SK-N-SH (cell line): ENCODE data around the gene CYP2C8. TPM values are rescaled to one million over a fixed set of nuclear protein-coding genes. Genes with fewer than 3 reads are reported as not detected.
"Not testable (repeated sequence)": the region's sequence is repeated elsewhere in the genome, so short reads cannot be mapped to it uniquely, and the experiment has no call there.

Experiments used
- CTCF ChIA-PET: fragments of 300-600, 350-600 bp; formaldehyde crosslinking; extraction: SDS; loops from one replicate; lab custom pipeline; 2021; lab: Yijun Ruan, JAX
- POLR2A ChIA-PET: fragments of 350-600 bp; sonication (Branson Sonifier 250); formaldehyde crosslinking; extraction: SDS; loops from one replicate; lab custom pipeline; 2020; ENCODE audit warnings: antibody characterized with exemption, inconsistent platforms; lab: Yijun Ruan, JAX
- DNase-seq: peaks from one replicate; pipeline ENCODE4 v3.0.0; 2012
- H2AFZ ChIP-seq: fragments of 200-600 bp; sonication (generic); 2 replicates; pipeline ENCODE4 v1.8.1; 2016; ENCODE audit warnings: antibody characterized with exemption, mild to moderate bottlenecking, low read depth
- H3F3A ChIP-seq: fragments of 200-600 bp; sonication (generic); replicated peaks from 2 replicates; pipeline ENCODE3; 2016; ENCODE audit warnings: antibody characterized with exemption, mild to moderate bottlenecking; ENCODE audit not compliant: insufficient read depth
- H3K27ac ChIP-seq, 2 experiments: fragments of 200-500 bp in 1 of 2; fragments of 200-600 bp in 1 of 2; sonication (Bioruptor generic) in 1 of 2; sonication (generic), shearing (Covaris generic) in 1 of 2; 2 replicates each; pipeline versions ENCODE4 v1.5.1 to v1.6.1; 2014 to 2016; ENCODE audit warnings: low read depth in 2 of 2, inconsistent platforms in 1 of 2, low read length in 1 of 2, mild to moderate bottlenecking in 1 of 2, mixed read lengths in 1 of 2
- H3K27me3 ChIP-seq: fragments of 200-600 bp; sonication (generic), shearing (Covaris generic); 2 replicates; pipeline ENCODE4 v1.6.1; 2016; ENCODE audit warnings: mixed run types; ENCODE audit not compliant: insufficient read depth
- H3K36me3 ChIP-seq, 2 experiments: fragments of 200-500 bp in 1 of 2; fragments of 200-600 bp in 1 of 2; sonication (Bioruptor generic) in 1 of 2; sonication (generic) in 1 of 2; replicated peaks in 1 of 2; 2 replicates each; pipeline versions ENCODE3 to v1.5.1; 2014 to 2016; ENCODE audit warnings: low read length in 1 of 2, mild to moderate bottlenecking in 1 of 2; ENCODE audit not compliant: insufficient read depth in 2 of 2, control insufficient read depth in 1 of 2
- H3K4me1 ChIP-seq, 2 experiments: fragments of 200-500 bp in 1 of 2; fragments of 200-600 bp in 1 of 2; sonication (Bioruptor generic) in 1 of 2; sonication (generic), shearing (Covaris generic) in 1 of 2; 2 replicates each; pipeline versions ENCODE4 v1.5.1 to v1.6.1; 2014 to 2016; ENCODE audit warnings: low read depth in 1 of 2, low read length in 1 of 2, mixed run types in 1 of 2; ENCODE audit not compliant: insufficient read depth in 2 of 2, control insufficient read depth in 1 of 2
- H3K4me2 ChIP-seq: fragments of 200-600 bp; sonication (generic), shearing (Covaris generic); 2 replicates; pipeline ENCODE4 v1.6.1; 2017; ENCODE audit warnings: mixed run types
- H3K4me3 ChIP-seq, 2 experiments: fragments of 200-500 bp in 1 of 2; fragments of 200-600 bp in 1 of 2; sonication (Bioruptor generic) in 1 of 2; sonication (generic), shearing (Covaris generic) in 1 of 2; 2 replicates each; pipeline versions ENCODE4 v1.5.1 to v1.8.1; 2014 to 2016; ENCODE audit warnings: low read depth in 2 of 2, inconsistent platforms in 1 of 2, low read length in 1 of 2, mild to moderate bottlenecking in 1 of 2, mixed read lengths in 1 of 2, moderate library complexity in 1 of 2
- H3K79me2 ChIP-seq: fragments of 200-600 bp; sonication (generic); 2 replicates; pipeline ENCODE4 v1.8.1; 2017; ENCODE audit warnings: mild to moderate bottlenecking; ENCODE audit not compliant: insufficient read depth
- H3K9ac ChIP-seq: fragments of 200-600 bp; sonication (generic); 2 replicates; pipeline ENCODE4 v1.6.1; 2017; ENCODE audit warnings: mixed run types
- H3K9me2 ChIP-seq: fragments of 200-600 bp; sonication (generic); 2 replicates; pipeline ENCODE4 v1.6.1; 2017; ENCODE audit warnings: mixed run types
- H3K9me3 ChIP-seq: fragments of 200-600 bp; sonication (generic); 2 replicates; pipeline ENCODE4 v1.6.1; 2017; ENCODE audit warnings: mixed run types, mild to moderate bottlenecking, moderate library complexity
- H4K20me1 ChIP-seq: fragments of 200-600 bp; sonication (generic); 2 replicates; pipeline ENCODE4 v1.6.1; 2017; ENCODE audit warnings: mild to moderate bottlenecking, mixed run types; ENCODE audit not compliant: insufficient read depth
- ELF1 ChIP-seq: IDR thresholded peaks from 2 replicates; pipeline ENCODE4 v1.4.0; 2012
- EP300 ChIP-seq, 2 experiments: IDR thresholded peaks; 2 replicates each; pipeline versions ENCODE4 v1.4.0 to v1.6.1; 2012; ENCODE audit warnings: borderline replicate concordance in 1 of 2, low read depth in 1 of 2, low read length in 1 of 2
- EZH2phosphoT487 ChIP-seq: fragments of 200-600 bp; sonication (generic); IDR thresholded peaks from 2 replicates; pipeline ENCODE4 v1.6.1; 2017; ENCODE audit warnings: low read depth, mixed run types, mild to moderate bottlenecking, antibody characterized with exemption, moderate library complexity, borderline replicate concordance
- FOSL2 ChIP-seq: IDR thresholded peaks from 2 replicates; pipeline ENCODE4 v1.4.0; 2012; ENCODE audit warnings: low read depth, mild to moderate bottlenecking, moderate library complexity, borderline replicate concordance
- FOXM1 ChIP-seq: IDR thresholded peaks from 2 replicates; pipeline ENCODE4 v1.4.0; 2012; ENCODE audit warnings: low read depth, mild to moderate bottlenecking
- GATA2 ChIP-seq: sonication (generic); formaldehyde crosslinking; IDR thresholded peaks from 2 replicates; pipeline ENCODE4 v1.5.0; 2020; ENCODE audit warnings: mild to moderate bottlenecking, missing genetic modification reagents
- JUND ChIP-seq: IDR thresholded peaks from 2 replicates; pipeline ENCODE4 v1.4.0; 2012
- MXI1 ChIP-seq: IDR thresholded peaks from 2 replicates; pipeline ENCODE4 v1.6.1; 2012; ENCODE audit warnings: mild to moderate bottlenecking, low read depth, low read length, improper control_type of control experiment
- NRF1 ChIP-seq: IDR thresholded peaks from 2 replicates; pipeline ENCODE4 v1.6.1; 2012; ENCODE audit warnings: low read depth, mild to moderate bottlenecking, low read length
- RCOR1 ChIP-seq: fragments of 150-350 bp; IDR thresholded peaks from 2 replicates; pipeline ENCODE4 v1.6.1; 2017; ENCODE audit warnings: antibody characterized with exemption, low read length
- RXRA ChIP-seq: IDR thresholded peaks from 2 replicates; pipeline ENCODE4 v1.4.0; 2012; ENCODE audit warnings: low read depth, mild to moderate bottlenecking, borderline replicate concordance
- SMC3 ChIP-seq: IDR thresholded peaks from 2 replicates; pipeline ENCODE4 v1.6.1; 2012; ENCODE audit warnings: low read depth, low read length, improper control_type of control experiment
- TAF1 ChIP-seq: IDR thresholded peaks from 2 replicates; pipeline ENCODE4 v1.6.1; 2012; ENCODE audit warnings: low read depth, mild to moderate bottlenecking, low read length, moderate library complexity, borderline replicate concordance
- TCF12 ChIP-seq: IDR thresholded peaks from 2 replicates; pipeline ENCODE4 v1.4.0; 2012
- TEAD4 ChIP-seq: IDR thresholded peaks from 2 replicates; pipeline ENCODE4 v1.4.0; 2012; ENCODE audit warnings: mild to moderate bottlenecking, borderline replicate concordance; ENCODE audit not compliant: insufficient read depth
- USF2 ChIP-seq: fragments of 150-350 bp; IDR thresholded peaks from 2 replicates; pipeline ENCODE4 v1.6.1; 2017; ENCODE audit warnings: antibody characterized with exemption, low read length, low read depth, borderline replicate concordance
- YY1 ChIP-seq: IDR thresholded peaks from 2 replicates; pipeline ENCODE4 v1.4.0; 2012; ENCODE audit warnings: low read depth, mild to moderate bottlenecking
- ZBTB33 ChIP-seq: IDR thresholded peaks from 2 replicates; pipeline ENCODE4 v1.4.0; 2012; ENCODE audit warnings: low read depth, borderline replicate concordance
- WGBS: methylation state at CpG from one replicate; pipeline ENCODE4 v1.1.6; 2017; ENCODE audit warnings: low lambda C conversion rate; 5-methylcytosine and 5-hydroxymethylcytosine counted together
- polyA plus RNA-seq, 3 experiments: library from polyadenylated mRNA; depleted of rRNA; stranded (reverse); fragments of >200 nt; gene quantifications; 2 replicates each; pipeline ENCODE4 v1.2.3, GENCODE V29; 2012
- TF ChIP-seq, protein P1 (sequence below): IDR thresholded peaks from 2 replicates; pipeline ENCODE4; 2012

Gene CYP2C8
- polyA plus RNA-seq, 1 of the 3 experiments (the other 2 are of a cell fraction) = 0.02 TPM

DNA sequence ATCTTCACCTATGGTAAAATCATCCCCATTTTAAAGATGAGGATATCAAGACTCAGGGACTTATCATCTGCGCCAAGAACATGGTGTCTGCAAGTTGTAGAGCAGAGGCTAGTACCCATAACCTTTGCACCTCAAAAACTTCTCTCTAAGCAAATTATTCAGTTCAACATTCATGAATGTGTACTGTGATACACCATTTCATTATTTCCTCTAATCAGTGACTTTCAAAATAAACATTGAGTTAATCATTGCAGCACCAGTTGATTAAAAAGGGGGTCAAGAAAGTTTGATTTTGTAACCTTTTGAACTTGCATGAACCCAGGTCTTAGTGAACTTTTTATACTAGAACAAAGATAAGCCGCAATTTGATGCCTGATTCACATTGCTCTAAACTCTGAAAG, 47.6 kb upstream of the CYP2C8 start (continued):
- TF ChIP-seq EP300 (IDR thresholded peaks at IDR 0.05; ENCODE audit: borderline replicate concordance in 1 of 2, low read depth in 1 of 2, low read length in 1 of 2) (no peak), MXI1 (no peak), NRF1 (no peak)

DNA sequence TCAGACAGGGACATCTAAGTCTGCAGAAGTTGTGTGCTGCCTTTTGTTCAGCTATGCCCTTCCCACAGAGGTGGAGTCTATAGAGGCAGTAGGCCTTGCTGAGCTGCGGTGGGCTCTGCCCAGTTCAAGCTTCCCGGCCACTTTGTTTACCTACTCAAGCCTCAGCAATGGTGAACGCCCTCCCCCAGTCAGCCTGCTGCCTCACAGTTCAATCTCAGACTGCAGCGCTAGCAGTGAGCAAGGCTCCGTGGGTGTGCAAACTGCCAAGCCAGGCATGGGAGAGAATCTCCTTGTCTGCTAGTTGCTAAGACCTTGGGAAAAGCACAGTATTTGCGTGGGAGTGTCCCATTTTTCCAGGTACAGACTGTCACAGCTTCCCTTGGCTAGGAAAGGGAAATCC, 41.5 kb upstream of the CYP2C8 start:
- CTCF ChIA-PET, H3K4me3 ChIP-seq, H3K79me2 ChIP-seq, H3K27ac ChIP-seq, H3K36me3 ChIP-seq, H4K20me1 ChIP-seq, H3K4me2 ChIP-seq, H3K9me3 ChIP-seq, DNase-seq, H3F3A ChIP-seq, POLR2A ChIA-PET, H3K4me1 ChIP-seq, H2AFZ ChIP-seq, H3K9me2 ChIP-seq, H3K27me3 ChIP-seq, H3K9ac ChIP-seq: not testable (repeated sequence)
- WGBS = 39% methylated on average over 5 of the region's 6 CpGs

DNA sequence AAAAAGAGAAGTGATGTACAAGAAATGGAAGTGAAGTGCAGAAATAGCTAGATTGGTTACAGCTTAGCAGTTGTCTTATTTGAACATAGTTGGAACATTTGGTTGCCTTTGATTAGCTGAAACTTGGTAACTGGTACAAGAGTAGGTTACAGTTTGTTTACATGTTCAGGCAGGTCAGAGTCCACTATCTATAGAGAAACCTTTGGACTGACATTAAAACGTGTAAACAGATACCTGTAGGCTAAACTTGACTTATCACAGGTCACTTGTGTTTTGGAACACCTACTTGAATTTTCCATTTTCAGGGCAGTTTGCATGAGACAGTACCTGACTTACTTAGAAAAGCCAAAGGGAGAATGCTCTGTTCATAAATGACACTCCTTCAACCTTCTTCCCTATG, 28.5 kb upstream of the CYP2C8 start:
- no peak overlapping the region for H3K27ac ChIP-seq
- no peak overlapping the region for H2AFZ ChIP-seq
- no peak overlapping the region for H3K4me3 ChIP-seq
- H3K27me3 ChIP-seq = no peaks in the 10 kb centered on the region
- no peak for DNase-seq
- peaks cover 4% of the 10 kb centered on the region; the same call in 1 of the 2 replicates for H3K9me2 ChIP-seq
- ChIA-PET CTCF (interaction anchor here (1.5 kb wide), 1 partner anchor 39 kb away, joined by 6 read pairs; no protein-coding TSS in a partner anchor), POLR2A (no interaction called here)
- no peak overlapping the region for H3K4me2 ChIP-seq
- TF ChIP-seq EP300 (IDR thresholded peaks at IDR 0.05; ENCODE audit: borderline replicate concordance in 1 of 2, low read depth in 1 of 2, low read length in 1 of 2) (no peak), TEAD4 (no peak), ZBTB33 (no peak), FOSL2 (no peak), YY1 (no peak)
- WGBS = 0% methylated on average over 1 of the region's 1 CpG
- H3K4me1 ChIP-seq = no peaks in the 10 kb centered on the region
- H4K20me1 ChIP-seq = no peaks in the 10 kb centered on the region
- no peak overlapping the region for H3K9ac ChIP-seq
- H3K9me3 ChIP-seq = no peaks in the 10 kb centered on the region
- H3K79me2 ChIP-seq = no peaks in the 10 kb centered on the region
- no peaks in the 10 kb centered on the region for H3F3A ChIP-seq
- no peaks in the 10 kb centered on the region for H3K36me3 ChIP-seq

GRCh38 chr10:95096143-95096542, 26.8 kb upstream of the CYP2C8 start:
- POLR2A ChIA-PET = no interaction called here
- no peaks in the 10 kb centered on the region for H3F3A ChIP-seq
- H3K4me3 ChIP-seq = no peak overlapping the region
- no peaks in the 10 kb centered on the region for H3K79me2 ChIP-seq
- no peak overlapping the region for H3K27ac ChIP-seq
- no peaks in the 10 kb centered on the region for H4K20me1 ChIP-seq
- H3K36me3 ChIP-seq = no peaks in the 10 kb centered on the region
- H3K9me3 ChIP-seq = no peaks in the 10 kb centered on the region
- CTCF ChIA-PET = interaction anchor here (1.5 kb wide), 1 partner anchor 40 kb away, joined by 6 read pairs; no protein-coding TSS in a partner anchor
- H3K4me1 ChIP-seq = no peaks in the 10 kb centered on the region
- H2AFZ ChIP-seq = no peak overlapping the region
- H3K27me3 ChIP-seq = no peaks in the 10 kb centered on the region
- no peak for DNase-seq
- 60% methylated on average over 1 of the region's 1 CpG for WGBS
- no peak overlapping the region for H3K9ac ChIP-seq
- no peaks in the 10 kb centered on the region for H3K9me2 ChIP-seq
- no peak overlapping the region for H3K4me2 ChIP-seq
- TF ChIP-seq FOSL2 (no peak), TAF1 (no peak), JUND (no peak), RCOR1 (no peak), RXRA (no peak), SMC3 (no peak), TCF12 (no peak), ELF1 (no peak), FOXM1 (no peak), GATA2 (CRISPR knock-in tag) (no peak), EZH2phosphoT487 (no peak), USF2 (no peak)
- TF ChIP-seq, protein P1, sequence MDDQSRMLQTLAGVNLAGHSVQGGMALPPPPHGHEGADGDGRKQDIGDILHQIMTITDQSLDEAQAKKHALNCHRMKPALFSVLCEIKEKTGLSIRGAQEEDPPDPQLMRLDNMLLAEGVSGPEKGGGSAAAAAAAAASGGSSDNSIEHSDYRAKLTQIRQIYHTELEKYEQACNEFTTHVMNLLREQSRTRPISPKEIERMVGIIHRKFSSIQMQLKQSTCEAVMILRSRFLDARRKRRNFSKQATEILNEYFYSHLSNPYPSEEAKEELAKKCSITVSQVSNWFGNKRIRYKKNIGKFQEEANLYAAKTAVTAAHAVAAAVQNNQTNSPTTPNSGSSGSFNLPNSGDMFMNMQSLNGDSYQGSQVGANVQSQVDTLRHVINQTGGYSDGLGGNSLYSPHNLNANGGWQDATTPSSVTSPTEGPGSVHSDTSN = no peak
